ENCODE measurements around the gene MRGPRD.

The MRGPRD gene

DNA sequence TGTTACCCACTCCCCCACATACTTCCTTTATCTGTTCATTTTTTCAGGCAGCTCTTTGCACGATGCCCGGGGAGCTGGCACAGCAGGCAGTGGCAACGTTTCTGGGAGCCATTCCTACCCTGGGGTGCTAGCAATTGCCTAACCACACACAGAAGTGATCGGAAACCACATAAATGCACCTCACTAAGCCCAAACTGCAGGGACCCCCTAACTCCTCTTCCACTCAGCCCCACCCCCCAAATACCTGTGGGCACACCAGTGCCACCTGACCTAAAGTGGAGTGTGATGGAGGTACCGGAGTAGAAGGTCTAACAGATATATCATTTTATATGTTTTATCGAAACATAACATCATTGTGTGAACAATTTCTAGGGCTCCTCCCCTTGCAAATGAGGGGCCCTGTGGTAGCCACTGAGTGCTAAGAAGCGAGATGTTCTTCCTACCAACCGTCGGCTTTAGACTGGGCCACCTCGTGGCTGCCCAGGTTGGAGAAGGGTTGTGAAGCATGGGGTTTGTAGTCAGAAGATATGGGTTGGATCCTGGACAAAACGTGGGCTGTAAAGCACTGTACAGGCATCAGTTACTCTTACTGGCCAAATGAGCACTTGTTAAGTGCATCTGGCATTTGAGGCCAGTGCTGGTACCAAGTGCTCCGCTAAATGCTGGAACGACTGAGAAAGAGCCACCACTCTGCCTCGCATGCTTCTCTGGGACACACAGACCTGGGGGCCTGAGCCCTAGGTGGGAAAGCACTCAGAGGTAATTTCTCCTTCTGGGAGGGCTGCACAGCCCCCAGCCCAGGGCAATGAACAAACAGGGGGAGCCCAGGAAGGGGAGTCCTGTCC lies 2.8 kb downstream of the MRGPRD start:
- no peaks in the 10 kb centered on the region for H3F3A ChIP-seq (ENCODE audit: insufficient read depth, low read length)
- H3K9me2 ChIP-seq (replicated peaks; ENCODE audit: insufficient read depth, low read length), result no peaks in the 10 kb centered on the region
- TF ChIP-seq EZH2 (optimal IDR thresholded peaks at IDR 0.05; ENCODE audit: low read depth, low read length), result no peak
- TF ChIP-seq, protein P1, sequence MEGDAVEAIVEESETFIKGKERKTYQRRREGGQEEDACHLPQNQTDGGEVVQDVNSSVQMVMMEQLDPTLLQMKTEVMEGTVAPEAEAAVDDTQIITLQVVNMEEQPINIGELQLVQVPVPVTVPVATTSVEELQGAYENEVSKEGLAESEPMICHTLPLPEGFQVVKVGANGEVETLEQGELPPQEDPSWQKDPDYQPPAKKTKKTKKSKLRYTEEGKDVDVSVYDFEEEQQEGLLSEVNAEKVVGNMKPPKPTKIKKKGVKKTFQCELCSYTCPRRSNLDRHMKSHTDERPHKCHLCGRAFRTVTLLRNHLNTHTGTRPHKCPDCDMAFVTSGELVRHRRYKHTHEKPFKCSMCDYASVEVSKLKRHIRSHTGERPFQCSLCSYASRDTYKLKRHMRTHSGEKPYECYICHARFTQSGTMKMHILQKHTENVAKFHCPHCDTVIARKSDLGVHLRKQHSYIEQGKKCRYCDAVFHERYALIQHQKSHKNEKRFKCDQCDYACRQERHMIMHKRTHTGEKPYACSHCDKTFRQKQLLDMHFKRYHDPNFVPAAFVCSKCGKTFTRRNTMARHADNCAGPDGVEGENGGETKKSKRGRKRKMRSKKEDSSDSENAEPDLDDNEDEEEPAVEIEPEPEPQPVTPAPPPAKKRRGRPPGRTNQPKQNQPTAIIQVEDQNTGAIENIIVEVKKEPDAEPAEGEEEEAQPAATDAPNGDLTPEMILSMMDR (IDR thresholded peaks at IDR 0.05; ENCODE audit: low read length), result no peak
- no peak for TF ChIP-seq EZH2phosphoT487 (IDR thresholded peaks at IDR 0.05; ENCODE audit: low read length)
- H4K20me1 ChIP-seq (ENCODE audit: insufficient read depth, low read length), result no peaks in the 10 kb centered on the region
- no peaks in the 10 kb centered on the region for H3K4me1 ChIP-seq (ENCODE audit: low read length)
- H3K9ac ChIP-seq (ENCODE audit: low read length), result no peak overlapping the region
- no peaks in the 10 kb centered on the region for H3K36me3 ChIP-seq (replicated peaks; ENCODE audit: insufficient read depth, low read length)
- no peak overlapping the region for H3K4me3 ChIP-seq (ENCODE audit: low read length)
- no peaks in the 10 kb centered on the region for H3K79me2 ChIP-seq (ENCODE audit: low read length)
- no peak for DNase-seq
- no peak overlapping the region for H3K27ac ChIP-seq (ENCODE audit: low read length)
- H2AFZ ChIP-seq (ENCODE audit: low read length), result no peak overlapping the region
- H3K27me3 ChIP-seq (replicated peaks; ENCODE audit: insufficient read depth, low read length), result peaks cover 77% of the 10 kb centered on the region
- no peaks in the 10 kb centered on the region for H3K9me3 ChIP-seq (replicated peaks; ENCODE audit: insufficient read depth, low read length)
- H3K4me2 ChIP-seq (ENCODE audit: low read depth, low read length), result no peak overlapping the region

DNA sequence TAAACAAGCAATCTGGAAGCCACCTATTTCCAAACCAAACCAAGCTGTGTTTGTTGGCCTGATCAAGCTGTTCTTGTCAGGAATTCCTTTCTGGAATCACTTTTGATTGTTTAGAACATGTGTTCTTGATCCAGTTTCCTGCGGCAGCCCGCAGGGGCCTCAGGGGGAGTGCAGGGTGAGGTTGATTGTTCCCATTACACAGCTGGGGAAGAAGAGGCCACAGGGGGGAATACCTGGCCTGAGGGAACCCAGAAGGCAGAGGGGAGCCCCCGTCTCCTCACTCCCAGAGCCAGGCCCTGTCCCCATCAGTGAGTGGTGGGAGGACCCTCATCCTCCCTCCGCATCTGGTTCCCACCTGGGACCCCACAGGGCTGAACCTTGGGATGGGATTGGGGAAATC lies 4.2 kb downstream of the MRGPRD start:
- H3F3A ChIP-seq (ENCODE audit: insufficient read depth, low read length), result no peaks in the 10 kb centered on the region

DNA sequence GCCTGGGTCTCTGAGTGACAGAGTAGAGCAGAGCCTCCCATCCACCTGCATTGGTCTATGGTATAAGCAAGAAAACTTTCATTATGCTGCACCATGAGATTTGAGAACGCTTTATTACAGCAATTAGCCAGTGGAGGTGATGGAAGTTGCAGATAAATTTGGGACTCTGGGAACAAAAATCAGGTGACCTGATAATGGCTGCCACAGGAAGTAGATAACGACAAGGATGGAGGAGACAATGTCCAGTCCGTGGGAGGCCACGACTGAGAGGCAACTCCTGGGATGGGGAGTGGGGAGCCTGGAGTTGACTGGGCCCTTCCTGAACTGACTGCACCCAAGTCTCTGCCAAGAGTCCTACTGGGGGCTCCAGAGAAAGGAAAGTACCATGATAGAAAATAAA lies 4.7 kb downstream of the MRGPRD start:
- no peaks in the 10 kb centered on the region for H3K9me2 ChIP-seq (replicated peaks; ENCODE audit: insufficient read depth, low read length)
- H3K79me2 ChIP-seq (ENCODE audit: low read length), result no peaks in the 10 kb centered on the region
- peaks cover 68% of the 10 kb centered on the region for H3K27me3 ChIP-seq (replicated peaks; ENCODE audit: insufficient read depth, low read length)
- H3F3A ChIP-seq (ENCODE audit: insufficient read depth, low read length), result no peaks in the 10 kb centered on the region
- no peak overlapping the region for H3K4me2 ChIP-seq (ENCODE audit: low read depth, low read length)
- TF ChIP-seq EZH2 (optimal IDR thresholded peaks at IDR 0.05; ENCODE audit: low read depth, low read length) (no peak), EZH2phosphoT487 (IDR thresholded peaks at IDR 0.05; ENCODE audit: low read length) (no peak)
- TF ChIP-seq, protein P1 (IDR thresholded peaks at IDR 0.05; ENCODE audit: low read length), result no peak
- no peaks in the 10 kb centered on the region for H3K4me1 ChIP-seq (ENCODE audit: low read length)
- no peak overlapping the region for H3K27ac ChIP-seq (ENCODE audit: low read length)
- H3K9me3 ChIP-seq (replicated peaks; ENCODE audit: insufficient read depth, low read length), result no peaks in the 10 kb centered on the region
- no peak overlapping the region for H2AFZ ChIP-seq (ENCODE audit: low read length)
- no peak overlapping the region for H3K4me3 ChIP-seq (ENCODE audit: low read length)
- H4K20me1 ChIP-seq (ENCODE audit: insufficient read depth, low read length), result no peaks in the 10 kb centered on the region
- no peak for DNase-seq
- H3K36me3 ChIP-seq (replicated peaks; ENCODE audit: insufficient read depth, low read length), result no peaks in the 10 kb centered on the region
- no peak overlapping the region for H3K9ac ChIP-seq (ENCODE audit: low read length)

More for the DNA sequence above, 4.2 kb downstream of the MRGPRD start:
- no peak overlapping the region for H3K4me2 ChIP-seq (ENCODE audit: low read depth, low read length)
- no peaks in the 10 kb centered on the region for H3K4me1 ChIP-seq (ENCODE audit: low read length)
- H3K36me3 ChIP-seq (replicated peaks; ENCODE audit: insufficient read depth, low read length), result no peaks in the 10 kb centered on the region
- no peak overlapping the region for H3K27ac ChIP-seq (ENCODE audit: low read length)
- no peak for DNase-seq
- peaks cover 68% of the 10 kb centered on the region for H3K27me3 ChIP-seq (replicated peaks; ENCODE audit: insufficient read depth, low read length)
- no peak overlapping the region for H3K9ac ChIP-seq (ENCODE audit: low read length)
- no peaks in the 10 kb centered on the region for H3K9me2 ChIP-seq (replicated peaks; ENCODE audit: insufficient read depth, low read length)
- no peaks in the 10 kb centered on the region for H4K20me1 ChIP-seq (ENCODE audit: insufficient read depth, low read length)
- no peaks in the 10 kb centered on the region for H3K9me3 ChIP-seq (replicated peaks; ENCODE audit: insufficient read depth, low read length)
- no peak overlapping the region for H3K4me3 ChIP-seq (ENCODE audit: low read length)
- H3K79me2 ChIP-seq (ENCODE audit: low read length), result no peaks in the 10 kb centered on the region
- no peak overlapping the region for H2AFZ ChIP-seq (ENCODE audit: low read length)
- TF ChIP-seq EZH2 (optimal IDR thresholded peaks at IDR 0.05; ENCODE audit: low read depth, low read length), result no peak
- TF ChIP-seq EZH2phosphoT487 (IDR thresholded peaks at IDR 0.05; ENCODE audit: low read length), result no peak
- TF ChIP-seq, protein P1 (IDR thresholded peaks at IDR 0.05; ENCODE audit: low read length), result no peak
